RWPE2 (cell line): ENCODE results near the gene RAP1GAP2.
"Not testable (repeated sequence)": the region's sequence is repeated elsewhere in the genome, so short reads cannot be mapped to it uniquely, and the experiment has no call there.

Source experiments
- ATAC-seq: fragments of 200-7000 bp; cut with Tn5 transposase; 3 replicates; pipeline ENCODE4 v1.9.1; 2021; ENCODE audit warnings: low read depth
- DNase-seq: peaks from one replicate; pipeline ENCODE4 v3.0.0-alpha.2; 2020; ENCODE audit warnings: low spot score
- H3K27ac ChIP-seq: fragments of 450-650 bp; 2 replicates; pipeline ENCODE4 v1.5.1; 2017; ENCODE audit warnings: mild to moderate bottlenecking; ENCODE audit not compliant: poor library complexity, severe bottlenecking
- H3K27me3 ChIP-seq: fragments of 250-450 bp; sonication (Bioruptor Pico); 2 replicates; pipeline ENCODE4 v1.5.1; 2021; ENCODE audit warnings: mild to moderate bottlenecking, moderate library complexity; ENCODE audit not compliant: insufficient read depth, poor library complexity, severe bottlenecking
- H3K36me3 ChIP-seq: fragments of 250-450 bp; sonication (Bioruptor Pico); 2 replicates; pipeline ENCODE4 v1.5.1; 2020; ENCODE audit warnings: low read depth, mild to moderate bottlenecking, moderate library complexity
- H3K4me1 ChIP-seq: fragments of 250-450 bp; sonication (Bioruptor Pico); 2 replicates; pipeline ENCODE4 v1.5.1; 2021; ENCODE audit warnings: mild to moderate bottlenecking, moderate library complexity; ENCODE audit not compliant: insufficient read depth, poor library complexity, severe bottlenecking
- H3K4me3 ChIP-seq: fragments of 250-450 bp; sonication (Bioruptor Pico); 2 replicates; pipeline ENCODE4 v1.5.1; 2021; ENCODE audit warnings: mild to moderate bottlenecking, moderate library complexity; ENCODE audit not compliant: severe bottlenecking
- H3K9me3 ChIP-seq: fragments of 250-450 bp; sonication (Bioruptor Pico); 2 replicates; pipeline ENCODE4 v1.5.1; 2021; ENCODE audit warnings: mild to moderate bottlenecking, moderate library complexity; ENCODE audit not compliant: severe bottlenecking
- TF ChIP-seq, protein P1 (sequence below): fragments of 450-650 bp; IDR thresholded peaks from one replicate; pipeline ENCODE4 v1.5.1; 2017; ENCODE audit warnings: mild to moderate bottlenecking, moderate library complexity; ENCODE audit not compliant: poor library complexity, severe bottlenecking

The RAP1GAP2 gene

GRCh38 chr17:3049705-3050295 lies 253.6 kb downstream of the RAP1GAP2 start:
- no peak overlapping the region for H3K27ac ChIP-seq
- H3K27me3 ChIP-seq, result no peaks in the 10 kb centered on the region
- H3K4me3 ChIP-seq, result peak overlapping the region; percentile 50
- ATAC-seq (no peak), DNase-seq (no peak)
- H3K4me1 ChIP-seq, result no peaks in the 10 kb centered on the region
- no peaks in the 10 kb centered on the region for H3K36me3 ChIP-seq
- no peaks in the 10 kb centered on the region for H3K9me3 ChIP-seq
- TF ChIP-seq, protein P1, sequence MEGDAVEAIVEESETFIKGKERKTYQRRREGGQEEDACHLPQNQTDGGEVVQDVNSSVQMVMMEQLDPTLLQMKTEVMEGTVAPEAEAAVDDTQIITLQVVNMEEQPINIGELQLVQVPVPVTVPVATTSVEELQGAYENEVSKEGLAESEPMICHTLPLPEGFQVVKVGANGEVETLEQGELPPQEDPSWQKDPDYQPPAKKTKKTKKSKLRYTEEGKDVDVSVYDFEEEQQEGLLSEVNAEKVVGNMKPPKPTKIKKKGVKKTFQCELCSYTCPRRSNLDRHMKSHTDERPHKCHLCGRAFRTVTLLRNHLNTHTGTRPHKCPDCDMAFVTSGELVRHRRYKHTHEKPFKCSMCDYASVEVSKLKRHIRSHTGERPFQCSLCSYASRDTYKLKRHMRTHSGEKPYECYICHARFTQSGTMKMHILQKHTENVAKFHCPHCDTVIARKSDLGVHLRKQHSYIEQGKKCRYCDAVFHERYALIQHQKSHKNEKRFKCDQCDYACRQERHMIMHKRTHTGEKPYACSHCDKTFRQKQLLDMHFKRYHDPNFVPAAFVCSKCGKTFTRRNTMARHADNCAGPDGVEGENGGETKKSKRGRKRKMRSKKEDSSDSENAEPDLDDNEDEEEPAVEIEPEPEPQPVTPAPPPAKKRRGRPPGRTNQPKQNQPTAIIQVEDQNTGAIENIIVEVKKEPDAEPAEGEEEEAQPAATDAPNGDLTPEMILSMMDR, result no peak

- ATAC-seq, H3K27me3 ChIP-seq, H3K27ac ChIP-seq, H3K4me3 ChIP-seq, H3K36me3 ChIP-seq, H3K4me1 ChIP-seq, H3K9me3 ChIP-seq, DNase-seq: not testable (repeated sequence)
These were observed 258.6 kb downstream of the RAP1GAP2 start for GRCh38 chr17:3054868-3055267.

GRCh38 chr17:3062824-3063377 lies 266.7 kb downstream of the RAP1GAP2 start:
- not testable (repeated sequence) for H3K9me3 ChIP-seq, DNase-seq, ATAC-seq, H3K27ac ChIP-seq, H3K4me3 ChIP-seq, H3K4me1 ChIP-seq, H3K36me3 ChIP-seq, H3K27me3 ChIP-seq

GRCh38 chr17:3063507-3063906 lies 267.3 kb downstream of the RAP1GAP2 start, which contains the start of gene OR1D5:
OR1D5 (minus strand) TSS chr17:3063607; CDS start chr17:3063607, 0 bp downstream.
- H3K27me3 ChIP-seq, H3K9me3 ChIP-seq, H3K27ac ChIP-seq, ATAC-seq, H3K36me3 ChIP-seq, H3K4me1 ChIP-seq, DNase-seq, H3K4me3 ChIP-seq: not testable (repeated sequence)

DNA sequence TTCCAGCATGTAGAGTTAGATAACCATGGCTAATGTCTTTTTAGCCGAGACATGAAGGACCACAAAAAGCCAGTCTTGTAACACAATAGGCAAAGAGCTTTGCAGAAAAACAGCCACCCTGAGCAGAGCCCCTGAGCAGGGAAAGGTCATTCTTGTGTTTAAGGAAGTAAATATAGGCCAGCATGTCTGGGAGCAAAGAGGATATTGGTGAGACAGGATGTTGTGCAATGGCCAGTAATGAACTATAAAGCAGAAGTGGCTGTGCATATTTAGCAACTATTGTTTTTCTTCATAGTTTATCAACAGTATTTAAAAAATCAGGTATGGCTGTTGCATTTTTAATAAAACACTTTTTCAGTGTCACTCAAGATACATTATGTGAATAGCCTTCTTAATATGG lies 269.0 kb downstream of the RAP1GAP2 start:
- not testable (repeated sequence) for H3K36me3 ChIP-seq, H3K4me1 ChIP-seq, H3K4me3 ChIP-seq, H3K27me3 ChIP-seq, DNase-seq, H3K9me3 ChIP-seq, H3K27ac ChIP-seq
- peak; percentile 82 for ATAC-seq

- not testable (repeated sequence) for H3K4me3 ChIP-seq, ATAC-seq, DNase-seq, H3K36me3 ChIP-seq, H3K9me3 ChIP-seq, H3K27ac ChIP-seq, H3K27me3 ChIP-seq, H3K4me1 ChIP-seq
These were observed 277.6 kb downstream of the RAP1GAP2 start for GRCh38 chr17:3073850-3074249.
